HG03457 (cell line): ENCODE data around the gene GREB1L.

Experiments
- ATAC-seq: cut with Tn5 transposase; IDR thresholded peaks from one replicate; pipeline ENCODE4 v1.9.1; 2021; ENCODE audit warnings: moderate number of reproducible peaks; ENCODE audit not compliant: unreplicated experiment

The GREB1L gene

GRCh38 chr18:21479721-21480120, 237.7 kb downstream of the GREB1L start:
- ATAC-seq: no peak

GRCh38 chr18:21481739-21482138, 239.7 kb downstream of the GREB1L start:
- ATAC-seq: no peak

- no peak for ATAC-seq
These were observed 241.0 kb downstream of the GREB1L start for GRCh38 chr18:21483051-21483450.

- no peak for ATAC-seq
These were observed 243.0 kb downstream of the GREB1L start for GRCh38 chr18:21484851-21485636.

- ATAC-seq: no peak
These were observed 244.9 kb downstream of the GREB1L start for GRCh38 chr18:21486905-21487437.

GRCh38 chr18:21489119-21489750, 247.2 kb downstream of the GREB1L start:
- ATAC-seq: no peak

- ATAC-seq: no peak
These were observed 248.0 kb downstream of the GREB1L start for GRCh38 chr18:21489919-21490495.

GRCh38 chr18:21490748-21491147, 248.7 kb downstream of the GREB1L start:
- ATAC-seq: no peak

- no peak for ATAC-seq
These were observed 254.3 kb downstream of the GREB1L start for GRCh38 chr18:21496277-21496835.

- no peak for ATAC-seq
These were observed 258.0 kb downstream of the GREB1L start for GRCh38 chr18:21499997-21500396.

- ATAC-seq: no peak
These were observed 260.6 kb downstream of the GREB1L start for GRCh38 chr18:21502661-21503060.

GRCh38 chr18:21507913-21508701, 266.1 kb downstream of the GREB1L start:
- no peak for ATAC-seq

- no peak for ATAC-seq
These were observed 267.0 kb downstream of the GREB1L start for GRCh38 chr18:21509062-21509461.

GRCh38 chr18:21513292-21513691, 271.3 kb downstream of the GREB1L start:
- no peak for ATAC-seq

- no peak for ATAC-seq
These were observed 271.7 kb downstream of the GREB1L start for GRCh38 chr18:21513741-21514140.

GRCh38 chr18:21522530-21522929, 280.5 kb downstream of the GREB1L start:
- ATAC-seq: no peak

GRCh38 chr18:21525916-21526315, 283.9 kb downstream of the GREB1L start:
- ATAC-seq: no peak

GRCh38 chr18:21526463-21526862, 284.4 kb downstream of the GREB1L start:
- no peak for ATAC-seq

GRCh38 chr18:21534327-21534726, 292.3 kb downstream of the GREB1L start:
- ATAC-seq: no peak

GRCh38 chr18:21538230-21538629, 296.2 kb downstream of the GREB1L start:
- ATAC-seq: no peak

- ATAC-seq: no peak
These were observed 304.4 kb downstream of the GREB1L start for GRCh38 chr18:21546423-21546822.
